Brain microvascular endothelial cell (primary cell): Measurements from ENCODE around the gene SUN5.

Source experiments
- DNase-seq: peaks from one replicate; pipeline ENCODE4 v3.0.0-alpha.2; 2020
- H3K27ac ChIP-seq: fragments of 250-450 bp; sonication (Bioruptor Pico); 2 replicates; pipeline ENCODE4 v1.5.1; 2020; ENCODE audit warnings: mild to moderate bottlenecking, moderate library complexity
- H3K27me3 ChIP-seq: fragments of 250-450 bp; sonication (Bioruptor Pico); replicated peaks from 2 replicates; pipeline ENCODE4 v1.5.1; 2020; ENCODE audit warnings: mild to moderate bottlenecking
- H3K36me3 ChIP-seq: fragments of 250-450 bp; sonication (Bioruptor Pico); replicated peaks from 2 replicates; pipeline ENCODE4 v1.5.1; 2020; ENCODE audit warnings: mild to moderate bottlenecking
- H3K4me3 ChIP-seq: 2 replicates; pipeline ENCODE4 v1.5.1; 2011; ENCODE audit warnings: low read depth, mild to moderate bottlenecking, control low read depth, low read length, moderate library complexity
- in situ Hi-C: cut with HindIII; loops from 2 replicates; pipeline ENCODE4 v1.10.0; 2017; ENCODE audit warnings: low sequenced_read_pairs, low pct_ligation_motif_present
- TF ChIP-seq, protein P1 (sequence below): IDR thresholded peaks from 2 replicates; pipeline ENCODE4 v1.5.1; 2011; ENCODE audit warnings: low read depth, mild to moderate bottlenecking, moderate library complexity, low read length, control low read depth, inconsistent platforms; ENCODE audit errors: missing control alignments

The SUN5 gene

DNA sequence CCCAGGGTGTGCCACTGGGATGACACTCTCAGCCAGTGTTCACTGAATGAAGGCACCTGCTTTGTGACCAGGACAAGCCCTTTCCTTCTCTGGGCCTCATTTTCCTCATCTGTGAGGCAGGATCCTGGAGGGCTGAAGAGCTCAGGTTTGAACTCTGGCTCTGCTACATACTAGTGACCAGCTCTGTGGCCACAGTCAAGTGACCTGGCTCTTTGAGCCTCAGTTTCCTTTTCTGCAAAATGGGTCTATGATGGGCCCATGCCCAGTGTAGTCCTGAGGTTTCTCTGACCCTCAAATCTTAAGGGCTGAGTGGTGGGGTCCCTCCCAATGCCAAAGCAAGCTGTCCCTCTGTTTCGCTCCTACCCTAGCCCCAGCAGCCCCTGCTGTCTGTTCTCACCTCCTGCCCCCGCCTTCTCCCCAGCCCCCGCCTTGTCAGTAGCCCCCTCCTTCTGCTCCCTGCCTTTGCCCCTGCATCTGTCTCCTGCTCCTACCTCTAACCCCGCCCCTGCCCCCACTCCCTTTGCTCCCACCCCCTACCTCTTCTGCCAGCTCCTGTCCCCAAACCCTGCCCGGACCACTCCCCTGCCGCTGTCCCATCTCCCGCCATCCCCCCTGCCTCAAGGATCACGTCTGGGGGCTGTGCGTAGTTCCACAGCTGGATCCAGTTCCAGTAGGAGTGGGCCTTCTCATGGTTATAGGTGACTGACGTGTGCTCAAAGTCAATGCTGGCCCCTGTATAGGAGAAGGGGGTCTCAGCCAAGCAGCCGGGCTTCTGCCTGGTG is 17.0 kb downstream of the SUN5 start:
- Histone ChIP-seq H3K36me3 (no peaks in the 10 kb centered on the region), H3K4me3 (no peak overlapping the region), H3K27me3 (no peaks in the 10 kb centered on the region), H3K27ac (no peak overlapping the region)
- DNase-seq, result no peak
- TF ChIP-seq, protein P1, sequence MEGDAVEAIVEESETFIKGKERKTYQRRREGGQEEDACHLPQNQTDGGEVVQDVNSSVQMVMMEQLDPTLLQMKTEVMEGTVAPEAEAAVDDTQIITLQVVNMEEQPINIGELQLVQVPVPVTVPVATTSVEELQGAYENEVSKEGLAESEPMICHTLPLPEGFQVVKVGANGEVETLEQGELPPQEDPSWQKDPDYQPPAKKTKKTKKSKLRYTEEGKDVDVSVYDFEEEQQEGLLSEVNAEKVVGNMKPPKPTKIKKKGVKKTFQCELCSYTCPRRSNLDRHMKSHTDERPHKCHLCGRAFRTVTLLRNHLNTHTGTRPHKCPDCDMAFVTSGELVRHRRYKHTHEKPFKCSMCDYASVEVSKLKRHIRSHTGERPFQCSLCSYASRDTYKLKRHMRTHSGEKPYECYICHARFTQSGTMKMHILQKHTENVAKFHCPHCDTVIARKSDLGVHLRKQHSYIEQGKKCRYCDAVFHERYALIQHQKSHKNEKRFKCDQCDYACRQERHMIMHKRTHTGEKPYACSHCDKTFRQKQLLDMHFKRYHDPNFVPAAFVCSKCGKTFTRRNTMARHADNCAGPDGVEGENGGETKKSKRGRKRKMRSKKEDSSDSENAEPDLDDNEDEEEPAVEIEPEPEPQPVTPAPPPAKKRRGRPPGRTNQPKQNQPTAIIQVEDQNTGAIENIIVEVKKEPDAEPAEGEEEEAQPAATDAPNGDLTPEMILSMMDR, result no peak
- in situ Hi-C loops, result no loop called here

DNA sequence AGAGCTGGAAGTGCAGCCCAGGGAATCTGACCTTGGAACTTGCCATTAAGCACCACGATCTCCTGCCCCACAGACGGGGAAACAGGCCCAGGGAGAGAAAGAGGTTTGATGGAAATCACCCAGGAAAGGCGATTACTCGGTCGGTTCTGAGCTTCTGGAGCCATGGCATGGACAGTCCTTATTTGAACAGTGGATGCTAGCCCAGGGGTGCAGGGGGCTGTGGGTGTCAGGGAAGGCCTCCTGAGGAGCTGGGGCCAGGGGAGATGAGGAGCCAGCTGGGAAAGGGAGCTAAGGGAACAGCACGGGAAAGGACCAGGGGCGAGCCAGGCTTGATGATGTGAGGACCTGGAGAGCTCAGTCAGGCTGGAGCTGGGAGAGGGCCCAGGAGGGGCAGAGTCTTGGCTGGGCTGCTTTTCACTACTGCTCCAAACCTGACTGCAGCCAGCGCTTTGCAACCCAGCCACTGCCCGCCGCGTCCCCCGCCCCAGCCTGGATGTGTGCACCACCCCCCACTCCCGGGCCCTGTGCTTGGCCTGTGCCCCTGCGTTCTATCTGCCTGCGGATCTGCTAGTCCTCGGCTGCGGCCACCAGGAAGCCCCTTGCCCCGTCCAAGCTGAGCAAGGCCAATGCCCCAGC is 17.8 kb downstream of the SUN5 start:
- TF ChIP-seq, protein P1, result no peak
- Histone ChIP-seq H3K36me3 (no peaks in the 10 kb centered on the region), H3K27me3 (no peaks in the 10 kb centered on the region), H3K4me3 (no peak overlapping the region), H3K27ac (no peak overlapping the region)
- in situ Hi-C loops, result no loop called here
- DNase-seq, result no peak

DNA sequence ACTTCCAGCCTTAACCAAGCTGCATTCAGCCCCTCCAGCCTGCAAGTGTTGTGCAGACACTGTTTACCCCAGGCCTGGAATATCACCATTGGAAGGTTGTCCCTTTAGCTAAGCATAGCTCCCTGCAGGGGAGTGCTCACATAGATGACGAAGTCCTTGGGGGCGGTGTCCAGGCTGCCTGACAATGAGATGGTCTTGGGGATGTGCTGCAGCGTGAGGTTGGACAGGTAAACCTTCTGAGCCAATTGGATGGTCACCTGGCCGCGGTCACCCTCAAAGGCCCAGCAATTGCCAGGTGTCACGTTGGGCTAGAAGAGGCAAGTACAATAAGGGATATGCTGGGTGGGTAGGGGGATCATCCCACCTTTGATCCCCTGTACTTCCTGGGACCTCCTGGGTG is 18.6 kb downstream of the SUN5 start:
- DNase-seq, result no peak
- no peak overlapping the region for H3K4me3 ChIP-seq
- H3K36me3 ChIP-seq, result no peaks in the 10 kb centered on the region
- TF ChIP-seq, protein P1, result no peak
- H3K27me3 ChIP-seq, result no peaks in the 10 kb centered on the region
- in situ Hi-C loops, result no loop called here
- H3K27ac ChIP-seq, result no peak overlapping the region

DNA sequence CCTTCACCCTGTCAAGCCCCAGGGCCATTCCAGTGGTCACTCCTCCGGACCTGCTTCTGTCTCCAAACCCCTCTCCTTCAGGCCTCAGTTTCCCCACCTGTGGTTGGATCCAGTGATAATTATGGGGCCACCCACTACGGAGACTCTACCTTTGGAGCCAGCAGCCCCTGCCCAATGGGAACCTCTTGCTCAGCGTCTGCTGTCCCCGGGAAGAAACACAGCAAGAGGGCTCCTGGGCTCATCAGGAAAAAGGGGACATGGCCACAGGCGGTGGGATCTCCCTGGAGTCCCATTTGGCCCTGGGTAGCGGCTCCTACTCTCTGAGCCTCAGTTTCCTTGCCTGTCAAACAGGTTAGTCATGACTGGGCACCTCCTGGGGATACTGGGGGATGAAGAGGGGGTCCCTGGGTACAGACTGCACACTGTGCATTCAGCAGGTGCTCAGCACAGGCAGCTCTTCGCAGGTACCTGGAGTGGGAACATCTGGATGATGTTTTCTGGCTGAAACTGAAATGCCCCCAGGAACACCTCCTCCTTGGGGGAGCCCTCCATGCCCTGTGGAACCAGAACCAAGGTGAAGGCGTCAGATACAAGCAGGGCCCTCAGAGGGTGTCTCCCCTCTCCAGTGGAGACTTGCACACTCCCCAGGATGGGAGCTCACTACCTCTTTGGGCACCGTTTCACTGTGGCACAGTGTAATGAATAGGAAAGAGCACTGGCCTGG is 19.4 kb downstream of the SUN5 start:
- Histone ChIP-seq H3K27ac (no peak overlapping the region), H3K36me3 (no peaks in the 10 kb centered on the region), H3K4me3 (no peak overlapping the region), H3K27me3 (no peaks in the 10 kb centered on the region)
- no peak for DNase-seq
- TF ChIP-seq, protein P1, result no peak
- in situ Hi-C loops, result no loop called here

DNA sequence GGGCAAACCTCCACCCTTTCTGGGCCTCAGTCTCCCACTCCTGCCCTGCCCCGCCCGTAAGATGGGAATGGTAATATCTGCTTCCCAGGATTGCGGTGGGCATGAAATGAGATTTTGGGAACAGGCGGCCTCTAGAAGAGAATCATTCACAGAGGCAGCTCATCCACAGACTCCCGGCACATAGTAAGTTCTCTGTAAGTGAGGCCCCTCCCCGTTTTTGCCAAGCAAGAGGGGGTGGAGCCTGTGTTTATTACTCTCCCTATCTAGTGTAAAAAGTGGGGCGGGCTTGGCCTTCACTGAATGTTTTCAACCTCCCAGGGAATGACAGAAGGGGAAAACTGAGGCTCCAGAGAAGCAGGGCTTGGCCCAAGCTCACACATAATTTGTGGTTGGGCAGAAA is 20.0 kb downstream of the SUN5 start:
- in situ Hi-C loops, result no loop called here
- Histone ChIP-seq H3K4me3 (no peak overlapping the region), H3K36me3 (no peaks in the 10 kb centered on the region), H3K27me3 (no peaks in the 10 kb centered on the region), H3K27ac (no peak overlapping the region)
- TF ChIP-seq, protein P1, result no peak
- no peak for DNase-seq
